ENCODE measurements around the gene CNTROB.

The CNTROB gene

GRCh38 chr17:7972131-7972785, 40.3 kb downstream of the CNTROB start:
- Histone ChIP-seq H3K4me3 (ENCODE audit: low read depth, low read length) (no peak overlapping the region), H3K79me2 (no peaks in the 10 kb centered on the region), H3K9ac (no peak overlapping the region), H3K27me3 (ENCODE audit: control insufficient read depth, insufficient read depth, low read length) (no peaks in the 10 kb centered on the region), H3K27ac (no peak overlapping the region), H3K9me3 (ENCODE audit: control insufficient read depth, low read length) (no peaks in the 10 kb centered on the region), H3K36me3 (ENCODE audit: control insufficient read depth, insufficient read depth, low read length) (no peaks in the 10 kb centered on the region), H3K4me2 (ENCODE audit: low read length) (no peak overlapping the region), H3K4me1 (no peaks in the 10 kb centered on the region), H2AFZ (no peak overlapping the region)
- TF ChIP-seq, protein P1, sequence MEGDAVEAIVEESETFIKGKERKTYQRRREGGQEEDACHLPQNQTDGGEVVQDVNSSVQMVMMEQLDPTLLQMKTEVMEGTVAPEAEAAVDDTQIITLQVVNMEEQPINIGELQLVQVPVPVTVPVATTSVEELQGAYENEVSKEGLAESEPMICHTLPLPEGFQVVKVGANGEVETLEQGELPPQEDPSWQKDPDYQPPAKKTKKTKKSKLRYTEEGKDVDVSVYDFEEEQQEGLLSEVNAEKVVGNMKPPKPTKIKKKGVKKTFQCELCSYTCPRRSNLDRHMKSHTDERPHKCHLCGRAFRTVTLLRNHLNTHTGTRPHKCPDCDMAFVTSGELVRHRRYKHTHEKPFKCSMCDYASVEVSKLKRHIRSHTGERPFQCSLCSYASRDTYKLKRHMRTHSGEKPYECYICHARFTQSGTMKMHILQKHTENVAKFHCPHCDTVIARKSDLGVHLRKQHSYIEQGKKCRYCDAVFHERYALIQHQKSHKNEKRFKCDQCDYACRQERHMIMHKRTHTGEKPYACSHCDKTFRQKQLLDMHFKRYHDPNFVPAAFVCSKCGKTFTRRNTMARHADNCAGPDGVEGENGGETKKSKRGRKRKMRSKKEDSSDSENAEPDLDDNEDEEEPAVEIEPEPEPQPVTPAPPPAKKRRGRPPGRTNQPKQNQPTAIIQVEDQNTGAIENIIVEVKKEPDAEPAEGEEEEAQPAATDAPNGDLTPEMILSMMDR (IDR thresholded peaks at IDR 0.05), result no peak

- Histone ChIP-seq H3K4me2 (ENCODE audit: low read length) (no peak overlapping the region), H2AFZ (no peak overlapping the region), H3K27me3 (ENCODE audit: control insufficient read depth, insufficient read depth, low read length) (no peaks in the 10 kb centered on the region), H3K36me3 (ENCODE audit: control insufficient read depth, insufficient read depth, low read length) (no peaks in the 10 kb centered on the region), H3K4me3 (ENCODE audit: low read depth, low read length) (no peak overlapping the region), H3K9me3 (ENCODE audit: control insufficient read depth, low read length) (no peaks in the 10 kb centered on the region), H3K79me2 (no peaks in the 10 kb centered on the region), H3K9ac (no peak overlapping the region), H3K4me1 (no peaks in the 10 kb centered on the region), H3K27ac (no peak overlapping the region)
- TF ChIP-seq, protein P1 (IDR thresholded peaks at IDR 0.05), result no peak
Observed at GRCh38 chr17:7974638-7975131, 42.7 kb downstream of the CNTROB start.

DNA sequence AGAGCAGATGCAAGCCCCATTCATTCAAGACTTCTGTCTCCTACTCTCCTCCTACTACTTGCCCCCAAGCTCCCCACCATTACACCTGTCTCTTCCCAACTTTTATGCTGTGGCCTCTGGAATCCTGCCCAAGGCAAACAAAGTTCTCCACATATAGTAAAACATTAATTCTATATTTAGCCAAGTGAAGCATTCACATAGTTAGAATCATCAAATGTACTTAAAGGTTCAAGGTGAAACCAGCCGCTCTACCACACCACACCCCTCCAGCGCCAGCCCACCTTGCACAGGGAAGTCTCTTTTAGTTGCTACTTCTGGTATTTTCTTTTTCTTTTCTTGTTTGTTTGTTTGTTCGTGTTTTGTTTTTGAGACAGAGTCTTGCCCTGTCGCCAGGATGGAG, 45.0 kb downstream of the CNTROB start:
- Histone ChIP-seq H3K36me3 (ENCODE audit: control insufficient read depth, insufficient read depth, low read length) (no peaks in the 10 kb centered on the region), H3K4me3 (ENCODE audit: low read depth, low read length) (no peak overlapping the region), H3K27ac (no peak overlapping the region), H2AFZ (no peak overlapping the region), H3K9ac (no peak overlapping the region), H3K4me1 (no peaks in the 10 kb centered on the region), H3K79me2 (no peaks in the 10 kb centered on the region), H3K4me2 (ENCODE audit: low read length) (no peak overlapping the region), H3K9me3 (ENCODE audit: control insufficient read depth, low read length) (no peaks in the 10 kb centered on the region), H3K27me3 (ENCODE audit: control insufficient read depth, insufficient read depth, low read length) (no peaks in the 10 kb centered on the region)
- TF ChIP-seq, protein P1 (IDR thresholded peaks at IDR 0.05), result no peak

DNA sequence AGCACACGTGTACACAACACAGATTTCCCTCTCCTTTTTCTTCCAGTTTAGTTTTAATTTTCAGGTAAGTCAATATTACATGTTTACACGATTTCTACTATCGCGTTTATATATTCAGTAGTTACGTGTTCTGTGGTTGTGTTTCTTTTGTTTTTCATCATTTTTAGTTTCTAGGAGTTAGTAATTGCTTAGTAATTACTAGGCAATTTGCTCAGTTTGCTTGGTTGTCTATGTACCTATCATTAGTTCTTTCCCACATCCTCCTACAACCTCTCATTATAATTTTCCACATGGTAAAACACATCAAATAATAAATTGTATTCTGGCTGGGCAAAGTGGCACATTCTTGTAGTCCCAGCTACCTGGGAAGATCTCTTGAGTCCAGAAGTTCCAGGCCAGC, 45.8 kb downstream of the CNTROB start:
- Histone ChIP-seq H3K79me2 (no peaks in the 10 kb centered on the region), H2AFZ (no peak overlapping the region), H3K27ac (no peak overlapping the region), H3K9ac (no peak overlapping the region), H3K4me3 (ENCODE audit: low read depth, low read length) (no peak overlapping the region), H3K27me3 (ENCODE audit: control insufficient read depth, insufficient read depth, low read length) (no peaks in the 10 kb centered on the region), H3K9me3 (ENCODE audit: control insufficient read depth, low read length) (no peaks in the 10 kb centered on the region), H3K36me3 (ENCODE audit: control insufficient read depth, insufficient read depth, low read length) (no peaks in the 10 kb centered on the region), H3K4me2 (ENCODE audit: low read length) (no peak overlapping the region), H3K4me1 (no peaks in the 10 kb centered on the region)
- TF ChIP-seq, protein P1 (IDR thresholded peaks at IDR 0.05), result no peak

DNA sequence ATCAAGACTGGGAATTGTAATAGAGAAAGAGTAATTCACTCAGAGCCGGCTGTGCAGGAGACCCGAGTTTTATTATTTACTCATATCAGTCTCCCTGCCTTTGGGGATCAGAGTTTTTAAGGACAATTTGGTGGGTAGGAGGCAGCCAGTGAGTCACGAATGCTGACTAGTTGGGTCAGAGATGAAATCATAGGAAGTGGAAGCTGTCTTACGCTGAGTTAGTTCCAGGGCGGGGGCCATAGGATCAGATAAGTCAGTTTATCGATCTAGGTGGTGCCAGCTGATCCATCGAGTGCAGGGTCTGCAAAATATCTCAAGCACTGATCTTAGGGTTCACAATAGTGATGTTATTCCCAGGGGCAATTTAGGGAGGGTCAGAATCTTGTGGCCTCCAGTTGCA, 50.2 kb downstream of the CNTROB start:
- no peak overlapping the region for H3K27ac ChIP-seq
- TF ChIP-seq, protein P1 (IDR thresholded peaks at IDR 0.05), result no peak
- H3K4me3 ChIP-seq (ENCODE audit: low read depth, low read length), result no peak overlapping the region
- H3K4me2 ChIP-seq (ENCODE audit: low read length), result no peak overlapping the region
- peak overlapping the region; percentile 1 for H2AFZ ChIP-seq
- no peaks in the 10 kb centered on the region for H3K79me2 ChIP-seq
- H3K9ac ChIP-seq, result no peak overlapping the region
- H3K4me1 ChIP-seq, result no peaks in the 10 kb centered on the region
- no peaks in the 10 kb centered on the region for H3K36me3 ChIP-seq (ENCODE audit: control insufficient read depth, insufficient read depth, low read length)
- no peaks in the 10 kb centered on the region for H3K9me3 ChIP-seq (ENCODE audit: control insufficient read depth, low read length)
- no peaks in the 10 kb centered on the region for H3K27me3 ChIP-seq (ENCODE audit: control insufficient read depth, insufficient read depth, low read length)

Data from parathyroid adenoma (tissue), 2 donors.